SIG-M5 treated with dmso at 0.1 percent for 504 hours (cell line): ENCODE measurements around the gene GPR108.

Source experiments
- DNase-seq: peaks from one replicate; lab custom pipeline; 2025; ENCODE audit not compliant: unreplicated experiment; lab: John Stamatoyannopoulos, UW

The GPR108 gene

DNA sequence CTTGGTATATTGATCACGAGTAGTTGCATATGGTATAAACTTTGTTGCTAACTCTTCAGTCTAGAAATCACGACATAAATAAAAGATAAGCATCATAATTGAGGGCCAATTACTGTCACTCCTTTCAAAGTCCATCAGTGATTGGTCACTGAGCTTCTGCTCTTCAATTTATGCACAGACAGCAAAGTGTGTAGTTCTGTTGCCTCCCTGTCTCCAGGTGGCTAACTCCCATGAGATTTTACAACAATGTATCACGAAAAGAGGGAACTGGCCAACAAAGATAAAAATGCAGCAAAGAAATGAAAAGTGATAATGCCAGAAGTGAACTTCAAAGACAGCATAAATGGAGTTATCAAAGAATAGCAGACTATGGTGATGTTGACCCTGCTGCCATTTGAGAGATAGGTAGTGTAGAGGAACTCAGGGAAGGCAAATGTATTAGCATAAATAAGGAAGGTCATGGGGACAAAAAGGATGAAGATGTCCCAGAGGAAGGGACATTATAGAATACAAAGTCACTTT is 54.7 kb downstream of the GPR108 start:
- DNase-seq: no peak

DNA sequence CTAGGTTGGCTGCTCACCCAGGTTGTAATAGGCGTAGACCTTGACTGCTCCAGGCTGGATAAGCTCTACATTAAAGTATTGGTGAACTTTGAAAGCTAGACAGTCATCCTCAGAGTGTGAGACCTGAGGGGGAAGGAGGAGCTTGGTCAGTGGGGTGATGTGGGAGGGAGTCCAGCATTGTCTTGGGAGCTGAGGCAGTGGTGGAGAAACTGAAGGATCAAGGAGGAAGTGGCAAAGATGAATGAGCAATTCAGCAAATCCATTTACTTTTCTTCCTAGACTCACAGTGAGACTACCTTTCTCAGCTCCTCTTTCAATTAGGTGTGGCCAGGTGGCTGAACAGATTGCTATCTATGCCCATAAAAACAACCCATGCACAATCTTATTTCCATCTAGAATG is 57.2 kb downstream of the GPR108 start:
- DNase-seq: no peak
